HepG2 (cell line): ENCODE results near the gene LARP1B. TPM values are rescaled to one million over a fixed set of nuclear protein-coding genes. Genes with fewer than 3 reads are reported as not detected.

ENCODE experiments used
- CEBPB ChIP-seq: IDR thresholded peaks from 2 replicates; pipeline ENCODE4 v1.6.1; 2011; ENCODE audit warnings: low read depth, low read length, improper control_type of control experiment, borderline replicate concordance
- CEBPG ChIP-seq: IDR thresholded peaks from 2 replicates; pipeline ENCODE4 v1.6.1; 2016
- FOXJ3 ChIP-seq: sonication (generic); formaldehyde crosslinking; IDR thresholded peaks from 2 replicates; pipeline ENCODE4 v1.4.0; 2020; ENCODE audit warnings: missing genetic modification reagents, mild to moderate bottlenecking, borderline replicate concordance
- HIVEP1 ChIP-seq: sonication (generic); formaldehyde crosslinking; IDR thresholded peaks from 2 replicates; pipeline ENCODE4 v1.4.0; 2020; ENCODE audit warnings: mild to moderate bottlenecking, missing genetic modification reagents
- MEF2D ChIP-seq: sonication (generic); formaldehyde crosslinking; IDR thresholded peaks from 2 replicates; pipeline ENCODE4 v1.5.1; 2020; ENCODE audit warnings: mild to moderate bottlenecking, missing genetic modification reagents
- TCF7 ChIP-seq: sonication (generic); IDR thresholded peaks from 2 replicates; pipeline ENCODE4 v1.6.1; 2016; ENCODE audit warnings: antibody characterized with exemption, low read depth
- ZNF430 ChIP-seq: sonication (generic); formaldehyde crosslinking; IDR thresholded peaks from 2 replicates; pipeline ENCODE4 v1.9.0; 2021; ENCODE audit warnings: mild to moderate bottlenecking, missing genetic modification reagents
- ZNF446 ChIP-seq: sonication (generic); formaldehyde crosslinking; IDR thresholded peaks from 2 replicates; pipeline ENCODE4 v1.5.0; 2020; ENCODE audit warnings: mild to moderate bottlenecking, missing genetic modification reagents
- ZNF878 ChIP-seq: sonication (generic); formaldehyde crosslinking; IDR thresholded peaks from 2 replicates; pipeline ENCODE4 v1.8.1; 2023; ENCODE audit warnings: mild to moderate bottlenecking, missing genetic modification reagents, moderate library complexity
- polyA plus RNA-seq, 8 experiments: library from polyadenylated mRNA; depleted of rRNA in 3 of 8; stranded (reverse) in 7 of 8; unstranded in 1 of 8; fragments of >200 nt; fragmentation: Illumina TruSeq in 4 of 8; extraction: Trizol in 4 of 8; gene quantifications; 2 replicates each; pipeline versions ENCODE4 v1.2.1 to v1.2.3, GENCODE V29; 2011 to 2016; ENCODE audit warnings: low read depth in 4 of 8, missing spikeins in 1 of 8, mixed read lengths in 1 of 8; ENCODE audit not compliant: insufficient read depth in 1 of 8
- total RNA-seq, 5 experiments: library from RNA; depleted of rRNA; stranded (reverse); fragments of >200 nt; fragmentation: Illumina TruSeq; extraction: Trizol; gene quantifications; 2 replicates each; pipeline ENCODE4 v1.2.3, GENCODE V29; 2016; ENCODE audit warnings: low read depth in 1 of 5
- TF ChIP-seq, protein P1 (sequence below): IDR thresholded peaks from 2 replicates; pipeline ENCODE4 v1.6.1; 2016; ENCODE audit warnings: low read depth, control low read depth
- TF ChIP-seq, protein P2 (sequence below): sonication (generic); formaldehyde crosslinking; IDR thresholded peaks from 2 replicates; pipeline ENCODE4 v1.4.0; 2020; ENCODE audit warnings: missing genetic modification reagents
- TF ChIP-seq, protein P3 (sequence below): sonication (generic); formaldehyde crosslinking; IDR thresholded peaks from 2 replicates; pipeline ENCODE4 v1.8.0; 2022; ENCODE audit warnings: mild to moderate bottlenecking, missing genetic modification reagents; ENCODE audit not compliant: insufficient replicate concordance
- TF ChIP-seq, protein P4 (sequence below): sonication (generic); formaldehyde crosslinking; IDR thresholded peaks from 2 replicates; pipeline ENCODE4 v1.4.0; 2020; ENCODE audit warnings: mild to moderate bottlenecking, missing genetic modification reagents
- TF ChIP-seq, protein P5 (sequence below): sonication (generic); formaldehyde crosslinking; IDR thresholded peaks from 2 replicates; pipeline ENCODE4 v1.5.1; 2020; ENCODE audit warnings: mild to moderate bottlenecking, missing genetic modification reagents
- TF ChIP-seq, protein P6 (sequence below): sonication (generic); formaldehyde crosslinking; IDR thresholded peaks from 2 replicates; pipeline ENCODE4 v1.4.0; 2020; ENCODE audit warnings: missing genetic modification reagents
- TF ChIP-seq, protein P7 (sequence below): sonication (generic); formaldehyde crosslinking; IDR thresholded peaks from 2 replicates; pipeline ENCODE4 v1.9.0; 2021; ENCODE audit warnings: missing genetic modification reagents, mild to moderate bottlenecking, borderline replicate concordance

Gene LARP1B
- total and polyA plus RNA-seq, 2 of the 13 experiments (the other 11 are each of a cell fraction or from before 2014, with no cell fraction given), result 19.2 to 52.7 TPM

DNA sequence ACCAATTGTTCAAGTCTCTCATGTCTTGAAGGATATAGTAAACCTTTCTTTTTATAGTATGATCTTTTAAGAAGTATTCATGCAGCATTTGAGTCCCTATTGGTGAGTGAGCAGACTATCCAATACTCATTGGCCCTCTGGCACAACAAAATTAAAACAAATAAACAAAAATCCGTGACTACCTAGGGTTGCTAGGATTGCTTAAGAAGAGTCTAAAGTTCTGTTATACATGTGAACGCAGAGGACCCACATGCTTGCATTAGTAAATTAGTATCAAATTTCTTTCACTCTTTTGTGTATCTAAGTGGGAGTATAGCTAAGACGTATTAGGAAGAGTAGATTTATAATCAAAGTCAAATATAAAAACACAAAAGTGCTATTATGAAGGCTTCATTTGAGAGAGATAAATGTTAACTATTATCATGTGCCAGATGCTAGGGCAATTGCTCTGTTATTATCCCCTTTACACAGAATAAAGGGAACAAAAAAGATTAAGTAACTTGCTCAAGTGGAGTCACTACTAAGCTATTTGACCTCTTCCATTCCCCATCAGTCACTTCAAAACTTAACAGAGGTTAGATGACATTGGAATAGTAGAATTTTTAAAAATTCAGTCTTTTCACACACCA, 29.2 kb upstream of the LARP1B start (continued):
- TF ChIP-seq, protein P1, sequence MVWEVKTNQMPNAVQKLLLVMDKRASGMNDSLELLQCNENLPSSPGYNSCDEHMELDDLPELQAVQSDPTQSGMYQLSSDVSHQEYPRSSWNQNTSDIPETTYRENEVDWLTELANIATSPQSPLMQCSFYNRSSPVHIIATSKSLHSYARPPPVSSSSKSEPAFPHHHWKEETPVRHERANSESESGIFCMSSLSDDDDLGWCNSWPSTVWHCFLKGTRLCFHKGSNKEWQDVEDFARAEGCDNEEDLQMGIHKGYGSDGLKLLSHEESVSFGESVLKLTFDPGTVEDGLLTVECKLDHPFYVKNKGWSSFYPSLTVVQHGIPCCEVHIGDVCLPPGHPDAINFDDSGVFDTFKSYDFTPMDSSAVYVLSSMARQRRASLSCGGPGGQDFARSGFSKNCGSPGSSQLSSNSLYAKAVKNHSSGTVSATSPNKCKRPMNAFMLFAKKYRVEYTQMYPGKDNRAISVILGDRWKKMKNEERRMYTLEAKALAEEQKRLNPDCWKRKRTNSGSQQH, result no peak
- TF ChIP-seq FOXJ3 (CRISPR knock-in tag), result peak; percentile 17; the same call in 1 of the 2 replicates
- no peak for TF ChIP-seq MEF2D (CRISPR knock-in tag)
- TF ChIP-seq, protein P2, sequence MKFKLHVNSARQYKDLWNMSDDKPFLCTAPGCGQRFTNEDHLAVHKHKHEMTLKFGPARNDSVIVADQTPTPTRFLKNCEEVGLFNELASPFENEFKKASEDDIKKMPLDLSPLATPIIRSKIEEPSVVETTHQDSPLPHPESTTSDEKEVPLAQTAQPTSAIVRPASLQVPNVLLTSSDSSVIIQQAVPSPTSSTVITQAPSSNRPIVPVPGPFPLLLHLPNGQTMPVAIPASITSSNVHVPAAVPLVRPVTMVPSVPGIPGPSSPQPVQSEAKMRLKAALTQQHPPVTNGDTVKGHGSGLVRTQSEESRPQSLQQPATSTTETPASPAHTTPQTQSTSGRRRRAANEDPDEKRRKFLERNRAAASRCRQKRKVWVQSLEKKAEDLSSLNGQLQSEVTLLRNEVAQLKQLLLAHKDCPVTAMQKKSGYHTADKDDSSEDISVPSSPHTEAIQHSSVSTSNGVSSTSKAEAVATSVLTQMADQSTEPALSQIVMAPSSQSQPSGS (CRISPR knock-in tag), result no peak
- no peak for TF ChIP-seq HIVEP1 (CRISPR knock-in tag)
- no peak for TF ChIP-seq ZNF430 (CRISPR knock-in tag)
- TF ChIP-seq ZNF446 (CRISPR knock-in tag), result no peak
- TF ChIP-seq, protein P3, sequence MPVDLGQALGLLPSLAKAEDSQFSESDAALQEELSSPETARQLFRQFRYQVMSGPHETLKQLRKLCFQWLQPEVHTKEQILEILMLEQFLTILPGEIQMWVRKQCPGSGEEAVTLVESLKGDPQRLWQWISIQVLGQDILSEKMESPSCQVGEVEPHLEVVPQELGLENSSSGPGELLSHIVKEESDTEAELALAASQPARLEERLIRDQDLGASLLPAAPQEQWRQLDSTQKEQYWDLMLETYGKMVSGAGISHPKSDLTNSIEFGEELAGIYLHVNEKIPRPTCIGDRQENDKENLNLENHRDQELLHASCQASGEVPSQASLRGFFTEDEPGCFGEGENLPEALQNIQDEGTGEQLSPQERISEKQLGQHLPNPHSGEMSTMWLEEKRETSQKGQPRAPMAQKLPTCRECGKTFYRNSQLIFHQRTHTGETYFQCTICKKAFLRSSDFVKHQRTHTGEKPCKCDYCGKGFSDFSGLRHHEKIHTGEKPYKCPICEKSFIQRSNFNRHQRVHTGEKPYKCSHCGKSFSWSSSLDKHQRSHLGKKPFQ (CRISPR knock-in tag), result no peak
- TF ChIP-seq ZNF878 (CRISPR knock-in tag), result no peak
- TF ChIP-seq, protein P4, sequence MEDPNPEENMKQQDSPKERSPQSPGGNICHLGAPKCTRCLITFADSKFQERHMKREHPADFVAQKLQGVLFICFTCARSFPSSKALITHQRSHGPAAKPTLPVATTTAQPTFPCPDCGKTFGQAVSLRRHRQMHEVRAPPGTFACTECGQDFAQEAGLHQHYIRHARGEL (CRISPR knock-in tag), result no peak
- peak; percentile 86 for TF ChIP-seq CEBPB
- TF ChIP-seq, protein P5, sequence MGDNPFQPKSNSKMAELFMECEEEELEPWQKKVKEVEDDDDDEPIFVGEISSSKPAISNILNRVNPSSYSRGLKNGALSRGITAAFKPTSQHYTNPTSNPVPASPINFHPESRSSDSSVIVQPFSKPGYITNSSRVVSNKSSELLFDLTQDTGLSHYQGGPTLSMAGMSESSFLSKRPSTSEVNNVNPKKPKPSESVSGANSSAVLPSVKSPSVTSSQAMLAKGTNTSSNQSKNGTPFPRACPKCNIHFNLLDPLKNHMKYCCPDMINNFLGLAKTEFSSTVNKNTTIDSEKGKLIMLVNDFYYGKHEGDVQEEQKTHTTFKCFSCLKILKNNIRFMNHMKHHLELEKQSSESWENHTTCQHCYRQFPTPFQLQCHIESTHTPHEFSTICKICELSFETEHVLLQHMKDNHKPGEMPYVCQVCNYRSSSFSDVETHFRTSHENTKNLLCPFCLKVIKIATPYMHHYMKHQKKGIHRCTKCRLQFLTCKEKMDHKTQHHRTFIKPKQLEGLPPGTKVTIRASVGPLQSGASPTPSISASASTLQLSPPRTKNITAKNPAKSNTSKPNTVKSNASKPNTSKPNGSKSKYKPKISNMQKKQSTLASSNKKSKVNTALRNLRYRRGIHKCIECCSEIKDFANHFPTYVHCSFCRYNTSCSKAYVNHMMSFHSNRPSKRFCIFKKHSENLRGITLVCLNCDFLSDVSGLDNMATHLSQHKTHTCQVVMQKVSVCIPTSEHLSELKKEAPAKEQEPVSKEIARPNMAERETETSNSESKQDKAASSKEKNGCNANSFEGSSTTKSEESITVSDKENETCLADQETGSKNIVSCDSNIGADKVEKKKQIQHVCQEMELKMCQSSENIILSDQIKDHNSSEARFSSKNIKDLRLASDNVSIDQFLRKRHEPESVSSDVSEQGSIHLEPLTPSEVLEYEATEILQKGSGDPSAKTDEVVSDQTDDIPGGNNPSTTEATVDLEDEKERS, result no peak
- no peak for TF ChIP-seq TCF7
- TF ChIP-seq CEBPG (CRISPR knock-in tag), result peak; percentile 71
- TF ChIP-seq, protein P6, sequence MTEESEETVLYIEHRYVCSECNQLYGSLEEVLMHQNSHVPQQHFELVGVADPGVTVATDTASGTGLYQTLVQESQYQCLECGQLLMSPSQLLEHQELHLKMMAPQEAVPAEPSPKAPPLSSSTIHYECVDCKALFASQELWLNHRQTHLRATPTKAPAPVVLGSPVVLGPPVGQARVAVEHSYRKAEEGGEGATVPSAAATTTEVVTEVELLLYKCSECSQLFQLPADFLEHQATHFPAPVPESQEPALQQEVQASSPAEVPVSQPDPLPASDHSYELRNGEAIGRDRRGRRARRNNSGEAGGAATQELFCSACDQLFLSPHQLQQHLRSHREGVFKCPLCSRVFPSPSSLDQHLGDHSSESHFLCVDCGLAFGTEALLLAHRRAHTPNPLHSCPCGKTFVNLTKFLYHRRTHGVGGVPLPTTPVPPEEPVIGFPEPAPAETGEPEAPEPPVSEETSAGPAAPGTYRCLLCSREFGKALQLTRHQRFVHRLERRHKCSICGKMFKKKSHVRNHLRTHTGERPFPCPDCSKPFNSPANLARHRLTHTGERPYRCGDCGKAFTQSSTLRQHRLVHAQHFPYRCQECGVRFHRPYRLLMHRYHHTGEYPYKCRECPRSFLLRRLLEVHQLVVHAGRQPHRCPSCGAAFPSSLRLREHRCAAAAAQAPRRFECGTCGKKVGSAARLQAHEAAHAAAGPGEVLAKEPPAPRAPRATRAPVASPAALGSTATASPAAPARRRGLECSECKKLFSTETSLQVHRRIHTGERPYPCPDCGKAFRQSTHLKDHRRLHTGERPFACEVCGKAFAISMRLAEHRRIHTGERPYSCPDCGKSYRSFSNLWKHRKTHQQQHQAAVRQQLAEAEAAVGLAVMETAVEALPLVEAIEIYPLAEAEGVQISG, result no peak
- TF ChIP-seq, protein P7, sequence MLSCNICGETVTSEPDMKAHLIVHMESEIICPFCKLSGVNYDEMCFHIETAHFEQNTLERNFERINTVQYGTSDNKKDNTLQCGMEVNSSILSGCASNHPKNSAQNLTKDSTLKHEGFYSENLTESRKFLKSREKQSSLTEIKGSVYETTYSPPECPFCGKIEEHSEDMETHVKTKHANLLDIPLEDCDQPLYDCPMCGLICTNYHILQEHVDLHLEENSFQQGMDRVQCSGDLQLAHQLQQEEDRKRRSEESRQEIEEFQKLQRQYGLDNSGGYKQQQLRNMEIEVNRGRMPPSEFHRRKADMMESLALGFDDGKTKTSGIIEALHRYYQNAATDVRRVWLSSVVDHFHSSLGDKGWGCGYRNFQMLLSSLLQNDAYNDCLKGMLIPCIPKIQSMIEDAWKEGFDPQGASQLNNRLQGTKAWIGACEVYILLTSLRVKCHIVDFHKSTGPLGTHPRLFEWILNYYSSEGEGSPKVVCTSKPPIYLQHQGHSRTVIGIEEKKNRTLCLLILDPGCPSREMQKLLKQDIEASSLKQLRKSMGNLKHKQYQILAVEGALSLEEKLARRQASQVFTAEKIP (CRISPR knock-in tag), result no peak
